ENCODE results near the gene GET4.

DNA sequence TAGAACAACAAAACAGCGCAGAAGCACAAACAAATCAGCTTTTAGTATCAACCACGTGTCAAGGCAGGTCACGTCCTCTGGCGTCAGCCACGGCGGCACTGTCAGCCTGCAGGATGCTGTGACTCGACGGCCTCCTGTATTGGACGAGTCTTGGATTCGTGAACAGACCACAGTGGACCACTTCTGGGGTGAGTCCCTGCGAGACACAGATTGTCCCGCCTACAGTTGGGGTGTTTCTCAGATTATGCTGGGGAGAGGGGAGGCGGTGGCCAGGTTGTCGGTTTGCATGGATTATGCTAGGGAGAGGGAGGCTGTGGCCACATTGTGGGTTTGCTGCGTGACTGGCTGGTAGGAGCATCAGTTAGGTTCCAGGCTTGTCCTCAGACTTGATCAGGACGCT, 34.4 kb upstream of the GET4 start:
- TF ChIP-seq ZBTB21 (tag by site-specific recombination; IDR thresholded peaks at IDR 0.05) (no peak), SALL2 (tag by site-specific recombination; IDR thresholded peaks at IDR 0.05; ENCODE audit: borderline replicate concordance) (no peak), ZNF10 (tag by site-specific recombination; IDR thresholded peaks at IDR 0.05) (no peak), ZBTB17 (tag by site-specific recombination; IDR thresholded peaks at IDR 0.05) (no peak), ZNF776 (tag by site-specific recombination; IDR thresholded peaks at IDR 0.05; ENCODE audit: borderline replicate concordance) (no peak)
- TF ChIP-seq, protein P1, sequence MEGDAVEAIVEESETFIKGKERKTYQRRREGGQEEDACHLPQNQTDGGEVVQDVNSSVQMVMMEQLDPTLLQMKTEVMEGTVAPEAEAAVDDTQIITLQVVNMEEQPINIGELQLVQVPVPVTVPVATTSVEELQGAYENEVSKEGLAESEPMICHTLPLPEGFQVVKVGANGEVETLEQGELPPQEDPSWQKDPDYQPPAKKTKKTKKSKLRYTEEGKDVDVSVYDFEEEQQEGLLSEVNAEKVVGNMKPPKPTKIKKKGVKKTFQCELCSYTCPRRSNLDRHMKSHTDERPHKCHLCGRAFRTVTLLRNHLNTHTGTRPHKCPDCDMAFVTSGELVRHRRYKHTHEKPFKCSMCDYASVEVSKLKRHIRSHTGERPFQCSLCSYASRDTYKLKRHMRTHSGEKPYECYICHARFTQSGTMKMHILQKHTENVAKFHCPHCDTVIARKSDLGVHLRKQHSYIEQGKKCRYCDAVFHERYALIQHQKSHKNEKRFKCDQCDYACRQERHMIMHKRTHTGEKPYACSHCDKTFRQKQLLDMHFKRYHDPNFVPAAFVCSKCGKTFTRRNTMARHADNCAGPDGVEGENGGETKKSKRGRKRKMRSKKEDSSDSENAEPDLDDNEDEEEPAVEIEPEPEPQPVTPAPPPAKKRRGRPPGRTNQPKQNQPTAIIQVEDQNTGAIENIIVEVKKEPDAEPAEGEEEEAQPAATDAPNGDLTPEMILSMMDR (tag by site-specific recombination; IDR thresholded peaks at IDR 0.05): no peak
- TF ChIP-seq, protein P2, sequence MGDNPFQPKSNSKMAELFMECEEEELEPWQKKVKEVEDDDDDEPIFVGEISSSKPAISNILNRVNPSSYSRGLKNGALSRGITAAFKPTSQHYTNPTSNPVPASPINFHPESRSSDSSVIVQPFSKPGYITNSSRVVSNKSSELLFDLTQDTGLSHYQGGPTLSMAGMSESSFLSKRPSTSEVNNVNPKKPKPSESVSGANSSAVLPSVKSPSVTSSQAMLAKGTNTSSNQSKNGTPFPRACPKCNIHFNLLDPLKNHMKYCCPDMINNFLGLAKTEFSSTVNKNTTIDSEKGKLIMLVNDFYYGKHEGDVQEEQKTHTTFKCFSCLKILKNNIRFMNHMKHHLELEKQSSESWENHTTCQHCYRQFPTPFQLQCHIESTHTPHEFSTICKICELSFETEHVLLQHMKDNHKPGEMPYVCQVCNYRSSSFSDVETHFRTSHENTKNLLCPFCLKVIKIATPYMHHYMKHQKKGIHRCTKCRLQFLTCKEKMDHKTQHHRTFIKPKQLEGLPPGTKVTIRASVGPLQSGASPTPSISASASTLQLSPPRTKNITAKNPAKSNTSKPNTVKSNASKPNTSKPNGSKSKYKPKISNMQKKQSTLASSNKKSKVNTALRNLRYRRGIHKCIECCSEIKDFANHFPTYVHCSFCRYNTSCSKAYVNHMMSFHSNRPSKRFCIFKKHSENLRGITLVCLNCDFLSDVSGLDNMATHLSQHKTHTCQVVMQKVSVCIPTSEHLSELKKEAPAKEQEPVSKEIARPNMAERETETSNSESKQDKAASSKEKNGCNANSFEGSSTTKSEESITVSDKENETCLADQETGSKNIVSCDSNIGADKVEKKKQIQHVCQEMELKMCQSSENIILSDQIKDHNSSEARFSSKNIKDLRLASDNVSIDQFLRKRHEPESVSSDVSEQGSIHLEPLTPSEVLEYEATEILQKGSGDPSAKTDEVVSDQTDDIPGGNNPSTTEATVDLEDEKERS (tag by site-specific recombination; IDR thresholded peaks at IDR 0.05): no peak
- TF ChIP-seq, protein P3, sequence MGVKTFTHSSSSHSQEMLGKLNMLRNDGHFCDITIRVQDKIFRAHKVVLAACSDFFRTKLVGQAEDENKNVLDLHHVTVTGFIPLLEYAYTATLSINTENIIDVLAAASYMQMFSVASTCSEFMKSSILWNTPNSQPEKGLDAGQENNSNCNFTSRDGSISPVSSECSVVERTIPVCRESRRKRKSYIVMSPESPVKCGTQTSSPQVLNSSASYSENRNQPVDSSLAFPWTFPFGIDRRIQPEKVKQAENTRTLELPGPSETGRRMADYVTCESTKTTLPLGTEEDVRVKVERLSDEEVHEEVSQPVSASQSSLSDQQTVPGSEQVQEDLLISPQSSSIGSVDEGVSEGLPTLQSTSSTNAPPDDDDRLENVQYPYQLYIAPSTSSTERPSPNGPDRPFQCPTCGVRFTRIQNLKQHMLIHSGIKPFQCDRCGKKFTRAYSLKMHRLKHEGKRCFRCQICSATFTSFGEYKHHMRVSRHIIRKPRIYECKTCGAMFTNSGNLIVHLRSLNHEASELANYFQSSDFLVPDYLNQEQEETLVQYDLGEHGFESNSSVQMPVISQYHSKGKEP (tag by site-specific recombination; IDR thresholded peaks at IDR 0.05): no peak
